K562 (cell line): ENCODE results near the gene ANKRD34A. TPM values are rescaled to one million over a fixed set of nuclear protein-coding genes. Genes with fewer than 3 reads are reported as not detected.

ENCODE experiments used
- HDAC3 ChIP-seq: fragments of 450-650 bp; IDR thresholded peaks from 2 replicates; pipeline ENCODE4 v1.6.1; 2018; ENCODE audit warnings: borderline replicate concordance, mild to moderate bottlenecking, moderate library complexity; ENCODE audit not compliant: partially characterized antibody
- MBD2 ChIP-seq: sonication (generic); IDR thresholded peaks from 2 replicates; pipeline ENCODE4 v1.6.1; 2016; ENCODE audit warnings: low read depth, borderline replicate concordance
- PYGO2 ChIP-seq: fragments of 450-650 bp; IDR thresholded peaks from 2 replicates; pipeline ENCODE4 v1.6.1; 2016; ENCODE audit warnings: mild to moderate bottlenecking, missing genetic modification characterization, moderate library complexity, missing compliant biosample characterization
- RREB1 ChIP-seq: fragments of 250-450 bp; sonication (Bioruptor Pico); IDR thresholded peaks from 2 replicates; pipeline ENCODE4 v1.4.0; 2020
- TFE3 ChIP-seq: fragments of 450-650 bp; formaldehyde crosslinking; IDR thresholded peaks from 2 replicates; pipeline ENCODE4 v1.4.0; 2020; ENCODE audit warnings: mild to moderate bottlenecking, mixed read lengths
- XRCC5 ChIP-seq: fragments of 200-400 bp; formaldehyde crosslinking; IDR thresholded peaks from 2 replicates; pipeline ENCODE4 v1.6.1; 2017; ENCODE audit warnings: low read depth, mild to moderate bottlenecking, low read length
- ZNF316 ChIP-seq: fragments of 450-650 bp; IDR thresholded peaks from 2 replicates; pipeline ENCODE4 v1.6.1; 2016
- ZNF57 ChIP-seq: fragments of 450-650 bp; formaldehyde crosslinking; IDR thresholded peaks from 2 replicates; pipeline ENCODE4 v1.4.0; 2020; ENCODE audit warnings: mild to moderate bottlenecking, moderate library complexity
- polyA plus RNA-seq, 8 experiments: library from polyadenylated mRNA; depleted of rRNA in 4 of 8; stranded (reverse) in 5 of 8; unstranded in 3 of 8; fragments of >200 nt; fragmentation: Nextera tagmentation in 2 of 8; fragmentation: Illumina TruSeq in 1 of 8; extraction: Ambion mirVana in 2 of 8; extraction: Trizol in 1 of 8; gene quantifications; 2 replicates each; pipeline versions ENCODE4 v1.2.1 to v1.2.3, GENCODE V29; 2011 to 2014; ENCODE audit warnings: inconsistent platforms in 1 of 8, missing spikeins in 1 of 8
- total RNA-seq, 7 experiments: library from RNA; depleted of rRNA in 6 of 7; stranded (reverse); fragments of >200 nt in 6 of 7; fragmentation: Illumina TruSeq in 2 of 7; extraction: Trizol in 2 of 7; gene quantifications; 2 replicates each; pipeline versions ENCODE4 v1.2.1 to v1.2.3, GENCODE V29; 2011 to 2021; ENCODE audit warnings: low replicate concordance in 1 of 7
- TF ChIP-seq, protein P1 (sequence below): fragments of 250-450 bp; sonication (Bioruptor Pico); IDR thresholded peaks from 2 replicates; pipeline ENCODE4 v1.5.0; 2020; ENCODE audit warnings: mild to moderate bottlenecking, borderline replicate concordance
- TF ChIP-seq, protein P2 (sequence below): fragments of 450-650 bp; formaldehyde crosslinking; IDR thresholded peaks from 2 replicates; pipeline ENCODE4 v1.4.0; 2022; ENCODE audit warnings: missing genetic modification characterization
- TF ChIP-seq, protein P3 (sequence below): fragments of 450-650 bp; IDR thresholded peaks from 2 replicates; pipeline ENCODE4 v1.6.1; 2017; ENCODE audit warnings: antibody characterized with exemption, mild to moderate bottlenecking

Gene ANKRD34A
- total and polyA plus RNA-seq, 9 of the 15 experiments (the other 6 are each of a cell fraction or from before 2014, with no cell fraction given), result 0.06 to 1.6 (median 0.43) TPM

GRCh38 chr1:146012703-146013558, 48.6 kb upstream of the ANKRD34A start (continued):
- TF ChIP-seq, protein P1, sequence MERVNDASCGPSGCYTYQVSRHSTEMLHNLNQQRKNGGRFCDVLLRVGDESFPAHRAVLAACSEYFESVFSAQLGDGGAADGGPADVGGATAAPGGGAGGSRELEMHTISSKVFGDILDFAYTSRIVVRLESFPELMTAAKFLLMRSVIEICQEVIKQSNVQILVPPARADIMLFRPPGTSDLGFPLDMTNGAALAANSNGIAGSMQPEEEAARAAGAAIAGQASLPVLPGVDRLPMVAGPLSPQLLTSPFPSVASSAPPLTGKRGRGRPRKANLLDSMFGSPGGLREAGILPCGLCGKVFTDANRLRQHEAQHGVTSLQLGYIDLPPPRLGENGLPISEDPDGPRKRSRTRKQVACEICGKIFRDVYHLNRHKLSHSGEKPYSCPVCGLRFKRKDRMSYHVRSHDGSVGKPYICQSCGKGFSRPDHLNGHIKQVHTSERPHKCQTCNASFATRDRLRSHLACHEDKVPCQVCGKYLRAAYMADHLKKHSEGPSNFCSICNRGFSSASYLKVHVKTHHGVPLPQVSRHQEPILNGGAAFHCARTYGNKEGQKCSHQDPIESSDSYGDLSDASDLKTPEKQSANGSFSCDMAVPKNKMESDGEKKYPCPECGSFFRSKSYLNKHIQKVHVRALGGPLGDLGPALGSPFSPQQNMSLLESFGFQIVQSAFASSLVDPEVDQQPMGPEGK (CRISPR knock-in tag), result no peak
- no peak for TF ChIP-seq XRCC5
- no peak for TF ChIP-seq TFE3 (CRISPR knock-in tag)
- TF ChIP-seq RREB1 (CRISPR knock-in tag), result no peak
- TF ChIP-seq, protein P2, sequence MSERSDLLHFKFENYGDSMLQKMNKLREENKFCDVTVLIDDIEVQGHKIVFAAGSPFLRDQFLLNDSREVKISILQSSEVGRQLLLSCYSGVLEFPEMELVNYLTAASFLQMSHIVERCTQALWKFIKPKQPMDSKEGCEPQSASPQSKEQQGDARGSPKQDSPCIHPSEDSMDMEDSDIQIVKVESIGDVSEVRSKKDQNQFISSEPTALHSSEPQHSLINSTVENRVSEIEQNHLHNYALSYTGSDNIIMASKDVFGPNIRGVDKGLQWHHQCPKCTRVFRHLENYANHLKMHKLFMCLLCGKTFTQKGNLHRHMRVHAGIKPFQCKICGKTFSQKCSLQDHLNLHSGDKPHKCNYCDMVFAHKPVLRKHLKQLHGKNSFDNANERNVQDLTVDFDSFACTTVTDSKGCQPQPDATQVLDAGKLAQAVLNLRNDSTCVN (CRISPR knock-in tag), result no peak
- peak; percentile 64 for TF ChIP-seq HDAC3
- TF ChIP-seq ZNF316, result no peak
- TF ChIP-seq PYGO2 (tag), result no peak
- no peak for TF ChIP-seq ZNF57 (CRISPR knock-in tag)
- TF ChIP-seq MBD2, result no peak
- TF ChIP-seq, protein P3, sequence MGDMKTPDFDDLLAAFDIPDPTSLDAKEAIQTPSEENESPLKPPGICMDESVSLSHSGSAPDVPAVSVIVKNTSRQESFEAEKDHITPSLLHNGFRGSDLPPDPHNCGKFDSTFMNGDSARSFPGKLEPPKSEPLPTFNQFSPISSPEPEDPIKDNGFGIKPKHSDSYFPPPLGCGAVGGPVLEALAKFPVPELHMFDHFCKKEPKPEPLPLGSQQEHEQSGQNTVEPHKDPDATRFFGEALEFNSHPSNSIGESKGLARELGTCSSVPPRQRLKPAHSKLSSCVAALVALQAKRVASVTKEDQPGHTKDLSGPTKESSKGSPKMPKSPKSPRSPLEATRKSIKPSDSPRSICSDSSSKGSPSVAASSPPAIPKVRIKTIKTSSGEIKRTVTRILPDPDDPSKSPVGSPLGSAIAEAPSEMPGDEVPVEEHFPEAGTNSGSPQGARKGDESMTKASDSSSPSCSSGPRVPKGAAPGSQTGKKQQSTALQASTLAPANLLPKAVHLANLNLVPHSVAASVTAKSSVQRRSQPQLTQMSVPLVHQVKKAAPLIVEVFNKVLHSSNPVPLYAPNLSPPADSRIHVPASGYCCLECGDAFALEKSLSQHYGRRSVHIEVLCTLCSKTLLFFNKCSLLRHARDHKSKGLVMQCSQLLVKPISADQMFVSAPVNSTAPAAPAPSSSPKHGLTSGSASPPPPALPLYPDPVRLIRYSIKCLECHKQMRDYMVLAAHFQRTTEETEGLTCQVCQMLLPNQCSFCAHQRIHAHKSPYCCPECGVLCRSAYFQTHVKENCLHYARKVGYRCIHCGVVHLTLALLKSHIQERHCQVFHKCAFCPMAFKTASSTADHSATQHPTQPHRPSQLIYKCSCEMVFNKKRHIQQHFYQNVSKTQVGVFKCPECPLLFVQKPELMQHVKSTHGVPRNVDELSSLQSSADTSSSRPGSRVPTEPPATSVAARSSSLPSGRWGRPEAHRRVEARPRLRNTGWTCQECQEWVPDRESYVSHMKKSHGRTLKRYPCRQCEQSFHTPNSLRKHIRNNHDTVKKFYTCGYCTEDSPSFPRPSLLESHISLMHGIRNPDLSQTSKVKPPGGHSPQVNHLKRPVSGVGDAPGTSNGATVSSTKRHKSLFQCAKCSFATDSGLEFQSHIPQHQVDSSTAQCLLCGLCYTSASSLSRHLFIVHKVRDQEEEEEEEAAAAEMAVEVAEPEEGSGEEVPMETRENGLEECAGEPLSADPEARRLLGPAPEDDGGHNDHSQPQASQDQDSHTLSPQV, result peak; percentile 44; the same call in 1 of the 2 replicates
